SH-SY5Y (cell line): ENCODE data around the gene ITGA4.

ENCODE experiments used
- GATA2 ChIP-seq: IDR thresholded peaks from 2 replicates; pipeline ENCODE4 v1.6.1; 2011; ENCODE audit warnings: mild to moderate bottlenecking, low read depth, low read length
- GATA3 ChIP-seq: IDR thresholded peaks from 2 replicates; pipeline ENCODE4 v1.6.1; 2011; ENCODE audit warnings: low read depth, mild to moderate bottlenecking, low read length, moderate library complexity

DNA sequence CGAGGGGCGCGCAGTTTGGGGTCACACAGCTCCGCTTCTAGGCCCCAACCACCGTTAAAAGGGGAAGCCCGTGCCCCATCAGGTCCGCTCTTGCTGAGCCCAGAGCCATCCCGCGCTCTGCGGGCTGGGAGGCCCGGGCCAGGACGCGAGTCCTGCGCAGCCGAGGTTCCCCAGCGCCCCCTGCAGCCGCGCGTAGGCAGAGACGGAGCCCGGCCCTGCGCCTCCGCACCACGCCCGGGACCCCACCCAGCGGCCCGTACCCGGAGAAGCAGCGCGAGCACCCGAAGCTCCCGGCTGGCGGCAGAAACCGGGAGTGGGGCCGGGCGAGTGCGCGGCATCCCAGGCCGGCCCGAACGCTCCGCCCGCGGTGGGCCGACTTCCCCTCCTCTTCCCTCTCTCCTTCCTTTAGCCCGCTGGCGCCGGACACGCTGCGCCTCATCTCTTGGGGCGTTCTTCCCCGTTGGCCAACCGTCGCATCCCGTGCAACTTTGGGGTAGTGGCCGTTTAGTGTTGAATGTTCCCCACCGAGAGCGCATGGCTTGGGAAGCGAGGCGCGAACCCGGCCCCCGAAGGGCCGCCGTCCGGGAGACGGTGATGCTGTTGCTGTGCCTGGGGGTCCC, at the start of gene ITGA4:
- TF ChIP-seq GATA3 (no peak), GATA2 (no peak)
